Omental fat pad (tissue), 4 donors: ENCODE data around the gene VILL. TPM values are rescaled to one million over a fixed set of nuclear protein-coding genes. Genes with fewer than 3 reads are reported as not detected.

Experiments used
- ATAC-seq: fragments of 150-250 bp; one replicate; pipeline ENCODE4 v1.9.1; 2016; ENCODE audit warnings: mild to moderate bottlenecking, moderate library complexity; ENCODE audit not compliant: low FRiP score
- DNase-seq: peaks from one replicate; pipeline ENCODE4 v3.0.0-alpha.2; 2019; ENCODE audit warnings: low spot score
- total RNA-seq, 4 donors: library from RNA; depleted of rRNA; stranded (reverse); fragments of >200 nt; gene quantifications; one replicate each; pipeline ENCODE4 v1.1.0, GENCODE V29; 2016
- TF ChIP-seq, protein P1 (sequence below), 3 donors: fragments of 450-650 bp; IDR thresholded peaks; one replicate each; pipeline ENCODE4 v1.5.1; 2016 to 2017; ENCODE audit warnings: antibody characterized with exemption in 3 of 3, mild to moderate bottlenecking in 3 of 3, moderate library complexity in 2 of 3

Gene VILL
- total RNA-seq, 4 donors from 2014 or later: 4.4 to 15.0 (median 5.6) TPM

- DNase-seq (no peak), ATAC-seq (no peak)
- TF ChIP-seq, protein P1, sequence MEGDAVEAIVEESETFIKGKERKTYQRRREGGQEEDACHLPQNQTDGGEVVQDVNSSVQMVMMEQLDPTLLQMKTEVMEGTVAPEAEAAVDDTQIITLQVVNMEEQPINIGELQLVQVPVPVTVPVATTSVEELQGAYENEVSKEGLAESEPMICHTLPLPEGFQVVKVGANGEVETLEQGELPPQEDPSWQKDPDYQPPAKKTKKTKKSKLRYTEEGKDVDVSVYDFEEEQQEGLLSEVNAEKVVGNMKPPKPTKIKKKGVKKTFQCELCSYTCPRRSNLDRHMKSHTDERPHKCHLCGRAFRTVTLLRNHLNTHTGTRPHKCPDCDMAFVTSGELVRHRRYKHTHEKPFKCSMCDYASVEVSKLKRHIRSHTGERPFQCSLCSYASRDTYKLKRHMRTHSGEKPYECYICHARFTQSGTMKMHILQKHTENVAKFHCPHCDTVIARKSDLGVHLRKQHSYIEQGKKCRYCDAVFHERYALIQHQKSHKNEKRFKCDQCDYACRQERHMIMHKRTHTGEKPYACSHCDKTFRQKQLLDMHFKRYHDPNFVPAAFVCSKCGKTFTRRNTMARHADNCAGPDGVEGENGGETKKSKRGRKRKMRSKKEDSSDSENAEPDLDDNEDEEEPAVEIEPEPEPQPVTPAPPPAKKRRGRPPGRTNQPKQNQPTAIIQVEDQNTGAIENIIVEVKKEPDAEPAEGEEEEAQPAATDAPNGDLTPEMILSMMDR (IDR thresholded peaks at IDR 0.05): no peak
Measured at GRCh38 chr3:38008191-38008701, 17.7 kb downstream of the VILL start.

DNA sequence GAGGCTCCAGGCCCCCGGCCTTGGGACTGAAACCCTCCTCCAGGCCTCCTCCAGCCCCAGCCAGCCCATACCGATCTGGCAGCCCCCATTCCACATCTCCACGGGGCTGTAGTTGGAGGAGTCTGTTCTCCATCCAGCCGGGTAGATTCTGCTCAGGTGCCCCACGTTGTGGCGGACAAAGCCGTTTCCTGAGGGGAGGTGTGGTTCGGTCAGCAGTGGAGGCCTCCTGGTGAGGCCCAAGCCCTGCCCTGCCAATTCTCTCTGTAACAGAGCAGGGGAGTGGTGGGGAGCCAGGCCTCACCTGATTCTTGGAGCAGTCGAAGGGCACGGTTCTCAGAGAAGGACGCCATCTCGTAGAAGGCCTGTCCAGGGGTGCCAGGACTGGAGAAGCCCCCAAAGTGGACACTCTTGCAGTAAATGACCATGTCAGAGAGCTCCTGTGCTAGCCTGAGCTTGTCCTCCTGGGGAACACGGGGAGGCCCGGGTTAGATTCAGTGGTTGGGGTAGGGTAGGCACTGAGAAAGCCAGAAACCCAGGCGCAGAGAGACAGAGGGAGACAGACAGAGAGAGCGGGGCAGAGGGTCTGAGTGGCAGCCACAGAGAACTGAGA, 18.5 kb downstream of the VILL start:
- ATAC-seq (no peak), DNase-seq (no peak)
- TF ChIP-seq, protein P1 (IDR thresholded peaks at IDR 0.05): no peak

DNA sequence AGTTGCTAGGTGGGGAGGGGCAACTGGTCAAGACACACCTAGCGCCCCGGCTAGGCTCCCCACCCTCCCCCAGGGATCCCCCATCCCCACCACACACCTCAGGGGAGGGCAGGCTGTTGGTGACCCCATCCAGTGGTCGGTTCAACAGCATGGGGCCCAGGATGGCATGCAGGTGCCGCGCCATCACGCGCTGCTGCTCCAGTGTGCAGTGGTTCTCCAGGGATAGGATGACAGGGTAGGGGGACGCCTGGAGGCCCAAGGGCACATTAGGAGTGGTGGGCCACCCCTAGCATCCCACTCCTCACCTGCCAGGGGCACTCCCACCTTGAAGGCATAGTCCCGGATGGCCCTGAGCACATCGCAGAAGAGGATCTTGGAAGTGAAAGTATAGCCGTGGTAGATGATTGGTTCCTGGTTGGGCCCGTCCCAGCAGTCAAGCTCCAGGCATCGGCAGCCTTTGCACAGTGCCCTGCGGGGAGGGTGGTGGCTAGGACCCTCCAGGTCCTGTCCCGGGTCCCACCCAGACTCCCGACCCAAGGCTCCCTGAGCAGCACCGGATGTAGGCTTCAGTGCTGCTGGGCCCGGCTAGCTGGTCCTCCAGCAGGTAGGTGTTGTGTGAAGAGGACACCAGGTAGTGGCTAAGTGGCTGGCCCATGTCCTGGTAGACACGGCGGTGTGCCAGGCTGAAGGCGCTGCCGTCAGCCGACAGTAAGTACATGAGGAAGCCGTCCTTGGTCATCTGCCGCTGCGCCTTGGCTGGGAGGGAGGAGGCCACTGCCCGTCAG, 19.4 kb downstream of the VILL start:
- DNase-seq (no peak), ATAC-seq (no peak)
- TF ChIP-seq, protein P1 (IDR thresholded peaks at IDR 0.05): no peak

- no peak for DNase-seq
- ATAC-seq: no peak
- TF ChIP-seq, protein P1 (IDR thresholded peaks at IDR 0.05): no peak
Measured at GRCh38 chr3:38011111-38011510, 20.5 kb downstream of the VILL start.

DNA sequence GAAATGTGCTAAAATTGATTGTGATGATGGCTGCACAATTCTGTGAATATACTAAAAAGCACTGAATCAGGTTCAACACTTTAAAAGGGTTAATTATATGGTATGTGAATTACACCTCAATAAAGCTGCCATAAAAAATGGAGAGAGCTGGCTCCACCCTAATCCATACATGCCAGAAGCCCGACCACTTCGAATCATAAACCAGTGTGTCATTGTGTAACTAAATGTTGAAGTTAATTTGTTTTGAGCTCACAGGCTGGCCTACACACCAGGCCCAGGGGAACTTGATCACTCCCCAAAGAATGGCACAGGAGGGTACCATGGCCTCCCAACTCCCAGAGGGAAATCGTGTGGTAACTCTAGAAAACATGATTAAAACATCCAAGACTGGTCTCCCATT, 24.9 kb downstream of the VILL start:
- no peak for DNase-seq
- ATAC-seq: no peak
- TF ChIP-seq, protein P1 (IDR thresholded peaks at IDR 0.05): no peak

GRCh38 chr3:38015984-38016383, 25.4 kb downstream of the VILL start:
- TF ChIP-seq, protein P1 (IDR thresholded peaks at IDR 0.05): no peak
- ATAC-seq: no peak
- DNase-seq: no peak
